Ovary (tissue), 9 donors: ENCODE results near the gene VAX1. TPM values are rescaled to one million over a fixed set of nuclear protein-coding genes. Genes with fewer than 3 reads are reported as not detected.

Experiments
- DNase-seq, 5 donors: peaks; one replicate each; pipeline ENCODE4 v3.0.0-alpha.2; 2019 to 2020
- H3K27ac ChIP-seq, 2 donors: fragments of 200-600 bp; one replicate each; pipeline versions ENCODE4 v1.5.1 to v1.8.0; 2019 to 2022
- H3K27me3 ChIP-seq: fragments of 200-600 bp; one replicate; pipeline ENCODE4 v1.8.0; 2022
- H3K36me3 ChIP-seq: fragments of 200-600 bp; sonication (generic); one replicate; pipeline ENCODE4 v1.5.1; 2019
- H3K4me1 ChIP-seq: one replicate; pipeline ENCODE4 v1.8.1; 2013; ENCODE audit warnings: mild to moderate bottlenecking, moderate library complexity; ENCODE audit not compliant: insufficient read depth
- H3K4me3 ChIP-seq: fragments of 200-600 bp; sonication (generic); one replicate; pipeline ENCODE4 v1.5.1; 2017
- H3K9me3 ChIP-seq, 2 donors: fragments of 200-600 bp in 1 of 2; sonication (generic) in 1 of 2; one replicate each; pipeline versions ENCODE4 v1.5.1 to v1.8.1; 2013 to 2019; ENCODE audit warnings: mild to moderate bottlenecking in 1 of 2, moderate library complexity in 1 of 2
- EP300 ChIP-seq: sonication (generic); formaldehyde crosslinking; IDR thresholded peaks from one replicate; pipeline ENCODE4 v1.6.1; 2017; ENCODE audit warnings: antibody characterized with exemption
- POLR2A ChIP-seq: fragments of 450-650 bp; IDR thresholded peaks from one replicate; pipeline ENCODE4 v1.6.1; 2017; ENCODE audit warnings: antibody characterized with exemption, mild to moderate bottlenecking, moderate library complexity
- WGBS, 3 donors: extraction: QIAGEN DNeasy Blood & Tissue Kit in 1 of 3; methylation state at CpG; one replicate each; pipeline versions ENCODE4 v1.1.5 to v1.1.7; 2013 to 2017; 5-methylcytosine and 5-hydroxymethylcytosine counted together
- intact Hi-C, 4 donors: fragments of 100-400 bp; cut with DNase I; formaldehyde crosslinking; loops; one replicate each; pipeline versions ENCODE4 v1.11.0 to v1.15.1; 2022 to 2023
- polyA plus RNA-seq, 2 donors: library from polyadenylated mRNA; stranded (reverse); fragments of 200-250 nt in 1 of 2; fragments of 350-450 nt in 1 of 2; fragmentation: Illumina TruSeq in 1 of 2; extraction: RNeasy Lipid Tissue Mini Kit (QIAGEN cat#74804) in 1 of 2; gene quantifications; one replicate each; pipeline ENCODE4 v1.2.3, GENCODE V29; 2013 to 2014
- total RNA-seq, 7 donors: library from RNA; depleted of rRNA in 2 of 7; stranded (reverse); fragments of >200 nt in 2 of 7; fragmentation: NEBNext Ultra II Directional in 3 of 7; extraction: Animal tissue kit (Norgen Biotek cat#: 25700) in 3 of 7; gene quantifications; one replicate each; pipeline versions ENCODE4 v1.1.0 to v1.2.4, GENCODE V29; 2016 to 2023
- TF ChIP-seq, protein P1 (sequence below), 3 donors: fragments of 450-650 bp in 2 of 3; fragments of 200-600 bp in 1 of 3; IDR thresholded peaks; one replicate each; pipeline versions ENCODE4 v1.5.1 to v1.8.0; 2016 to 2022; ENCODE audit warnings: antibody characterized with exemption in 3 of 3, mild to moderate bottlenecking in 1 of 3
- donor health status: DM: no; HTN: no; CAD: no; lungs with moderate emphysema.
- donor health status: DM: no; HTN: no; CAD: no.
- donor health status: Bipolar disorder and iron deficiency.
- donor health status: DM: yes; HTN: yes; CAD: no.
- donor health status: DM: no; HTN: no; CAD: no.
- donor health status: DM: yes; HTN: yes; CAD: no.

The VAX1 gene
- total and polyA plus RNA-seq, 9 donors, result not detected

DNA sequence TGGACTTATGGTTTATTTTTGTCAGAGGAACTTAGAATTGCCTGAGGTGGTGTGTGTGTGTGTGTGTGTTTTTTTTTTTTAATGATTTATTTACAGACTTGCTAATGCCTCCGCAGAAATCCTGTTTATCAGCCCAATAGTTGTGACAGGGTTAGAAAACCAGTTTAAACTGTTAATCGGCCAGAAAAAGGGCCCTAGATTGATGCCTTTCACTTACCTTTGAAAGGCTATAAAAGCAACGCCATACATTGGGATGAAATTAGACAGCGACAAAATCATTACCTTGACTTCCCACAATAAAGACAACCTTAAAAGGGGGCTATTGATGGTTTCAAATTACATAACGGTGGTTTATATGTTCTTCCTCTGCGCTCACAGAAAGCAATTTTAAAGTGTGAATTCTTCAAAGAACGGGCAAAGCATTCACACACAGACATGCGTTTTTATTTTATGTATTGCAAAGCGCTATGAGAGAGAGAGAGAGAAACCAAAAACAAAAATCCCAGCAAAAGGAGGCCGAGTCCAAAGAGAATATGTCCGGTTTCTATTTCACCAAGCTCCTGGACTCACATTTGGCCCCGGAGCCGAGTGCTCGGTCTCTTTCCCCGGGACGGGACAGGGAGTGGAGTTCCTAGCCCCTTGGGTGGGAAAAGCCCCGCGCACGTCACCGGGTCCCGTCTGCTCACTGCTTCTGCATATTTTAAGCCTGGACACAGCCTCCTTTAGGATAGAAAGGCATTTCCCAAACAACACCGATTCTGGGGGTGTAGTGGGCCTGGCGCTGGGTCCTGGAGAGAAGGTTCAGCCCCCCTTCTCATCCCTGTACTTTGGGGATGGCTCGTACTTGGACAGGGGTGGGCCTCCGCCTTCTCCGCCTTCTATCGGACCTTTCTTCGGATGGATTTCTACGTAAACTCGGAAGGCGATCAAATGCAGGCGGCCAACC, 26.8 kb upstream of the VAX1 start:
- TF ChIP-seq, protein P1, sequence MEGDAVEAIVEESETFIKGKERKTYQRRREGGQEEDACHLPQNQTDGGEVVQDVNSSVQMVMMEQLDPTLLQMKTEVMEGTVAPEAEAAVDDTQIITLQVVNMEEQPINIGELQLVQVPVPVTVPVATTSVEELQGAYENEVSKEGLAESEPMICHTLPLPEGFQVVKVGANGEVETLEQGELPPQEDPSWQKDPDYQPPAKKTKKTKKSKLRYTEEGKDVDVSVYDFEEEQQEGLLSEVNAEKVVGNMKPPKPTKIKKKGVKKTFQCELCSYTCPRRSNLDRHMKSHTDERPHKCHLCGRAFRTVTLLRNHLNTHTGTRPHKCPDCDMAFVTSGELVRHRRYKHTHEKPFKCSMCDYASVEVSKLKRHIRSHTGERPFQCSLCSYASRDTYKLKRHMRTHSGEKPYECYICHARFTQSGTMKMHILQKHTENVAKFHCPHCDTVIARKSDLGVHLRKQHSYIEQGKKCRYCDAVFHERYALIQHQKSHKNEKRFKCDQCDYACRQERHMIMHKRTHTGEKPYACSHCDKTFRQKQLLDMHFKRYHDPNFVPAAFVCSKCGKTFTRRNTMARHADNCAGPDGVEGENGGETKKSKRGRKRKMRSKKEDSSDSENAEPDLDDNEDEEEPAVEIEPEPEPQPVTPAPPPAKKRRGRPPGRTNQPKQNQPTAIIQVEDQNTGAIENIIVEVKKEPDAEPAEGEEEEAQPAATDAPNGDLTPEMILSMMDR (IDR thresholded peaks at IDR 0.05), result no peak
- TF ChIP-seq POLR2A (no peak), EP300 (no peak)
- H3K36me3 ChIP-seq, result no peaks in the 10 kb centered on the region
- H3K9me3 ChIP-seq, result no peaks in the 10 kb centered on the region
- 4 to 5% (median 4%) methylated on average over 32 of the region's 32 CpGs for WGBS, 3 donors
- H3K4me1 ChIP-seq, result peaks cover 6% of the 10 kb centered on the region
- peaks cover 8% of the 10 kb centered on the region for H3K27me3 ChIP-seq
- intact Hi-C loops, result no loop called here
- H3K27ac ChIP-seq, result no peak overlapping the region
- H3K4me3 ChIP-seq, result peak overlapping the region; percentile 6
- DNase-seq, result no peak

GRCh38 chr10:117163954-117164548, 26.0 kb upstream of the VAX1 start:
- WGBS, 3 donors, result 25 to 33% (median 26%) methylated on average over 16 of the region's 16 CpGs
- intact Hi-C loops, result no loop called here
- Histone ChIP-seq H3K9me3 (no peaks in the 10 kb centered on the region), H3K27ac (no peak overlapping the region), H3K36me3 (no peaks in the 10 kb centered on the region), H3K27me3 (peaks cover 8% of the 10 kb centered on the region), H3K4me1 (peaks cover 6% of the 10 kb centered on the region), H3K4me3 (no peak overlapping the region)
- DNase-seq, result no peak
- TF ChIP-seq EP300 (no peak), POLR2A (no peak)
- TF ChIP-seq, protein P1 (IDR thresholded peaks at IDR 0.05), result no peak

DNA sequence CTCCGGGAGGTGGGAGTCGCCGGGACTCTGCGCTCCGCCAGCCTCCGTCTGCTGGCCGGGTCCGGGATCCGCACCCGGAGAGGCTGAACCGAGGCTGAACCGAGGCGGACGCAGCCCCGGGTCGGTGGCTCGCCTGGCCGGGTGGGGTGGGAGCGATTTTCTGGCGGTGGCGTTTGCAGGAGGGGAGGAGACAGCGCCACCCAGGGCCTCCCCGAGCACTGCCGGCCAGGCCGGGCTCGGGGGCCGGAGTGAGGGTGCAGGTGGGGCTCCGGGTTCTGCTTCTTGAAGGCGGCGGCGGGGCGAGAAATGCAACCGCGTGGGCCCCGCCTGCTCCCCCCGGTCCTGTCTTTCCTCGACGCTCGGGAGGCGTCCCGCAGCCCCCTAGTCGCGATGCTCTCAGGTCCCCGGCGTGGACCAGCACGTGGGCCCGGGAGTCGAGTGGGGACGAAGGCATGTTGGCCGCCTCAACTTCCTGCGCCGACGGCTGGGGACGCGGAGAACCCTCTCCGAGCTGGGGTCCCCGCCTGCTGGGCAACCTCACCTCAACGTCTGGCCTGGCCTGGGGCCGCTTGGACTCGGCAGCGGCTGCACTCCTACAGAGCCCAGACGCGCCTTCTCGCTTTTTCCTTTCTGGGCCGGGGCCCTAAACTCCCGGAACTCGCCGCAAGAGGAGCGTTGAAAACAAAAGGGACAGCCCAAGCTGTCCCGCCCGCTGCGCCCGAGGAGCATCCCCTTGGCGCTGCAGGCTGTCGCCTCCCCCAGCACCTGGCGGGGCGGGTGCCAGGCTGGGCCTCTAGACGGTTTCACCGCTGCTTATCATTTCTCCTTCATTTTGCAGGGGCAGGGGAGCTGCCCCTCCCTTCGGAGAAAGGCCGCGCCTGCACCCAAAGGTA, 25.2 kb upstream of the VAX1 start:
- TF ChIP-seq POLR2A (no peak), EP300 (no peak)
- TF ChIP-seq, protein P1 (IDR thresholded peaks at IDR 0.05), result no peak
- intact Hi-C loops, result no loop called here
- H3K4me1 ChIP-seq, result peaks cover 4% of the 10 kb centered on the region
- no peaks in the 10 kb centered on the region for H3K36me3 ChIP-seq
- no peak for DNase-seq
- no peak overlapping the region for H3K4me3 ChIP-seq
- peaks cover 8% of the 10 kb centered on the region for H3K27me3 ChIP-seq
- H3K27ac ChIP-seq, result no peak overlapping the region
- no peaks in the 10 kb centered on the region for H3K9me3 ChIP-seq
- 3 to 4% (median 3%) methylated on average over 77 to 82 of the region's 82 CpGs for WGBS, 3 donors
